HL-60 (cell line): ENCODE results near the gene DOCK9.

Experiments
- POLR2AphosphoS5 ChIP-seq: IDR thresholded peaks from 2 replicates; pipeline ENCODE4 v1.6.1; 2012; ENCODE audit warnings: low read depth
- TF ChIP-seq, protein P1 (sequence below): IDR thresholded peaks from one replicate; pipeline ENCODE4 v1.5.1; 2011; ENCODE audit warnings: low read length, control low read depth, inconsistent platforms; ENCODE audit not compliant: insufficient read depth

DNA sequence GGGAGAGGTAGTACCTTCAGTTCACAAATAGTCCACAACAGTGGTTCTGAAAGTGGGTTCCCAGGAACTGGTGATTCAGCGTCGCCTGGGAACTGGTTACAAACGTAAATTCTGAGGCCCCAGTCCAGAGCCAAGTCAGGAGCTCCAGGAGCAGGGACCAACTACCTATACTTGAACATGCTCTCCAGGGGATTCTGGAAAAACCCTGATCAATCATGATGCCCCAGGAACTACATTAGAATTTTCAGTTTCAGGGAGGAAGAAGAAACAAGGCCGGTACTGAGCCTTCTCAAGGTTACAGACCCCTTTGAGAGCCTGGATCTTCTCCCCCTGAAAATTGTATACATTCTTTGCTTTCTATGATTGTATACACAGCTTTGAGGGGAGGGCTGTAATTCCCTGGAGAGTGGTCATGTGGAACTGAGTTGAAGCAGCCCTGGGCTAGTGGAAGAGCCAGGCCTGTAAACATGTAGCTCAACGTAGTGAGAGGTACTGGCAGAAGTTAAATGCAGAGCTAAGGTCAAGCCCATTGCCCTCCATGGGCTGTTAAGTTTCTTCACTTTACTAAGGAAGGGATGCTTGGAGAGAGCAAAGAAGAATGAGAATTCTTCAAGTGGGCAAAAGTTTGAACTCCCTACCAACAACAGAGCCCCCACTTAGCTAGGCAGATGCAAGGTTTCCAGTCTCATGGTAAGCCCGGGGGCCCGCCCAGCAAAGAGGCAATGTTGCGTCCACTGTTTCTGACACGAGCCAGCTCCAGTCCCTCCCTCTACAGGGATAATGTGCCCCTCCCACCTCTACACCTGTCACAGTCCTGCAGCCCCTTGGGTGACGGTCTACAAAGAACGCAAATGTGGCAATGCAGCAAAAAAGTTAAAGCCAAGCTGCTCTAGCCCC is 17.0 kb downstream of the DOCK9 start:
- TF ChIP-seq, protein P1, sequence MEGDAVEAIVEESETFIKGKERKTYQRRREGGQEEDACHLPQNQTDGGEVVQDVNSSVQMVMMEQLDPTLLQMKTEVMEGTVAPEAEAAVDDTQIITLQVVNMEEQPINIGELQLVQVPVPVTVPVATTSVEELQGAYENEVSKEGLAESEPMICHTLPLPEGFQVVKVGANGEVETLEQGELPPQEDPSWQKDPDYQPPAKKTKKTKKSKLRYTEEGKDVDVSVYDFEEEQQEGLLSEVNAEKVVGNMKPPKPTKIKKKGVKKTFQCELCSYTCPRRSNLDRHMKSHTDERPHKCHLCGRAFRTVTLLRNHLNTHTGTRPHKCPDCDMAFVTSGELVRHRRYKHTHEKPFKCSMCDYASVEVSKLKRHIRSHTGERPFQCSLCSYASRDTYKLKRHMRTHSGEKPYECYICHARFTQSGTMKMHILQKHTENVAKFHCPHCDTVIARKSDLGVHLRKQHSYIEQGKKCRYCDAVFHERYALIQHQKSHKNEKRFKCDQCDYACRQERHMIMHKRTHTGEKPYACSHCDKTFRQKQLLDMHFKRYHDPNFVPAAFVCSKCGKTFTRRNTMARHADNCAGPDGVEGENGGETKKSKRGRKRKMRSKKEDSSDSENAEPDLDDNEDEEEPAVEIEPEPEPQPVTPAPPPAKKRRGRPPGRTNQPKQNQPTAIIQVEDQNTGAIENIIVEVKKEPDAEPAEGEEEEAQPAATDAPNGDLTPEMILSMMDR: no peak
- TF ChIP-seq POLR2AphosphoS5: no peak
